Mesendoderm (in vitro differentiated cells): ENCODE measurements around the gene PRDM16.

ENCODE experiments used
- DNase-seq: peaks from one replicate; pipeline ENCODE4 v3.0.0; 2013
- H2AK5ac ChIP-seq: 2 replicates; pipeline ENCODE4 v1.6.1; 2013; ENCODE audit warnings: low read length, inconsistent platforms
- H2BK120ac ChIP-seq: 2 replicates; pipeline ENCODE4 v1.6.1; 2013; ENCODE audit warnings: low read depth, mild to moderate bottlenecking, low read length, moderate library complexity, mixed read lengths
- H2BK15ac ChIP-seq: replicated peaks from 2 replicates; pipeline ENCODE4 v1.6.1; 2013; ENCODE audit warnings: low read depth, mild to moderate bottlenecking, moderate library complexity
- H2BK5ac ChIP-seq: 2 replicates; pipeline ENCODE4 v1.6.1; 2013; ENCODE audit warnings: low read length, inconsistent platforms
- H3K18ac ChIP-seq: 2 replicates; pipeline ENCODE4 v1.6.1; 2013; ENCODE audit warnings: mild to moderate bottlenecking, low read length, mixed read lengths
- H3K23ac ChIP-seq: one replicate; pipeline ENCODE4 v1.6.1; 2013; ENCODE audit warnings: low read length
- H3K27ac ChIP-seq: 2 replicates; pipeline ENCODE4 v1.5.1; 2013; ENCODE audit warnings: low read depth, mild to moderate bottlenecking, inconsistent platforms, low read length, moderate library complexity
- H3K27me3 ChIP-seq: 2 replicates; pipeline ENCODE4 v1.6.1; 2013; ENCODE audit warnings: low read length, control low read depth, mild to moderate bottlenecking, inconsistent platforms; ENCODE audit not compliant: insufficient read depth, poor library complexity
- H3K36me3 ChIP-seq: 2 replicates; pipeline ENCODE4 v1.6.1; 2013; ENCODE audit warnings: low read length, inconsistent platforms; ENCODE audit not compliant: control insufficient read depth, insufficient read depth
- H3K4ac ChIP-seq: one replicate; pipeline ENCODE4 v1.6.1; 2013; ENCODE audit warnings: low read depth, mild to moderate bottlenecking, low read length, moderate library complexity
- H3K4me1 ChIP-seq: 2 replicates; pipeline ENCODE4 v1.6.1; 2013; ENCODE audit warnings: low read depth, low read length, inconsistent platforms; ENCODE audit not compliant: control insufficient read depth
- H3K4me2 ChIP-seq: 2 replicates; pipeline ENCODE4 v1.6.1; 2013; ENCODE audit warnings: low read length
- H3K4me3 ChIP-seq: 2 replicates; pipeline ENCODE4 v1.5.1; 2013; ENCODE audit warnings: mild to moderate bottlenecking, low read length
- H3K56ac ChIP-seq: one replicate; pipeline ENCODE4 v1.6.1; 2013; ENCODE audit warnings: low read length
- H3K79me1 ChIP-seq: 2 replicates; pipeline ENCODE4 v1.6.1; 2013; ENCODE audit warnings: low read length, inconsistent platforms
- H3K79me2 ChIP-seq: 2 replicates; pipeline ENCODE4 v1.6.1; 2013; ENCODE audit warnings: mild to moderate bottlenecking, low read length; ENCODE audit not compliant: control insufficient read depth, insufficient read depth
- H3K9ac ChIP-seq: 2 replicates; pipeline ENCODE4 v1.6.1; 2013; ENCODE audit warnings: low read length, inconsistent platforms
- H4K5ac ChIP-seq: one replicate; pipeline ENCODE4 v1.6.1; 2013; ENCODE audit warnings: low read length
- H4K8ac ChIP-seq: one replicate; pipeline ENCODE4 v1.6.1; 2013; ENCODE audit warnings: low read depth, mild to moderate bottlenecking, control low read depth, low read length, moderate library complexity
- WGBS: extraction: QIAGEN DNeasy Blood & Tissue Kit; methylation state at CpG from one replicate; pipeline ENCODE4 v1.1.7; 2013; ENCODE audit warnings: low lambda C conversion rate, missing lambda C conversion rate; ENCODE audit not compliant: insufficient coverage; ENCODE audit errors: extremely low coverage; 5-methylcytosine and 5-hydroxymethylcytosine counted together

Gene PRDM16

DNA sequence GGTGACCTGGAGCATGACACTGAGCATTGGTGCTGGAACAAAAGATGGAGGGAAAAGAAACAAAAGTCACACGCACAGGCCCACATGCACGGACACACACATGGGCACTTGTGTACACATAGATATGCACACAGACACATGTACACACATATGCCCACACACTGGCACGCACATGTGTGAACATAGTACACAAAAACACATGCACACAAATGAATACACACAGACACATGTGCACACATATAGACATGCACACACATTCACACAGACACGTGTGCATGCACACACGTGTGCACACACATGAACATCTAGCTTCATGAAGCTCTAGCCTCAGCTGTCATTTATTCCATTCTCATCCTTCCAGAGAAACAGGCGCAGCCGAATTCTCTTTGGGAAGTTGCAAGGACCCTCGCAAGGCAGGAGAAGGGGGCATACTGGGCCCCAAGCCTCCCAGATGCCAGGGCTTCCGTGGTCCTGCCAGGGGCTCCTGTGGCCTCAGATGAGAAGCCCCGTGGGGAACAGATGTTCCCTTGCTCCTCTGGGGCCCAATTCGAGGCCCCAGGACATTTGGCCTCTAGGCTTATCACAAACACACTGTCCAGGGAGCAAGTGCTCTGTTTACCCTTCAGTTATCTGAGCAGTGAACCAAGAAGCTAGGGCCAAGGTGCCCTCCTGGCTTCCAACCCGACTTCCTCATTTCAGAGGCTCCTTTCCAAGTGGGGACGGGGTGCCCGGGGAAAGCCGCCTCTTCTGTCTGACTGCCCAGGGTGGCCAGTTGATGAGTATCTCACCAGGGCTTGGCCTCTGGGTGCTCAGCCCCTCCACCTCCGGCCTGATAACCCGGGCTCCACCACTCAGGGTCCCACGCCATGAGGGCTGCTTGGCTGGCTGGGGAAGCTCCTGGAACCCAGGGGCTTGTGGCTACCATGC, 269.1 kb downstream of the PRDM16 start:
- H3K4ac ChIP-seq = no peak overlapping the region
- H3K27me3 ChIP-seq = no peaks in the 10 kb centered on the region
- no peaks in the 10 kb centered on the region for H3K4me1 ChIP-seq
- no peak overlapping the region for H3K23ac ChIP-seq
- H3K36me3 ChIP-seq = no peaks in the 10 kb centered on the region
- no peak for DNase-seq
- no CpG with 5 or more reads among the region's 18 CpGs for WGBS
- H3K4me2 ChIP-seq = no peak overlapping the region
- no peak overlapping the region for H3K18ac ChIP-seq
- no peak overlapping the region for H3K4me3 ChIP-seq
- no peak overlapping the region for H2BK120ac ChIP-seq
- H2BK5ac ChIP-seq = no peak overlapping the region
- no peaks in the 10 kb centered on the region for H3K79me2 ChIP-seq
- no peak overlapping the region for H3K9ac ChIP-seq
- H4K8ac ChIP-seq = no peak overlapping the region
- no peak overlapping the region for H3K27ac ChIP-seq
- no peak overlapping the region for H2BK15ac ChIP-seq
- no peak overlapping the region for H4K5ac ChIP-seq
- H3K56ac ChIP-seq = no peak overlapping the region
- H3K79me1 ChIP-seq = no peaks in the 10 kb centered on the region
- H2AK5ac ChIP-seq = no peak overlapping the region

DNA sequence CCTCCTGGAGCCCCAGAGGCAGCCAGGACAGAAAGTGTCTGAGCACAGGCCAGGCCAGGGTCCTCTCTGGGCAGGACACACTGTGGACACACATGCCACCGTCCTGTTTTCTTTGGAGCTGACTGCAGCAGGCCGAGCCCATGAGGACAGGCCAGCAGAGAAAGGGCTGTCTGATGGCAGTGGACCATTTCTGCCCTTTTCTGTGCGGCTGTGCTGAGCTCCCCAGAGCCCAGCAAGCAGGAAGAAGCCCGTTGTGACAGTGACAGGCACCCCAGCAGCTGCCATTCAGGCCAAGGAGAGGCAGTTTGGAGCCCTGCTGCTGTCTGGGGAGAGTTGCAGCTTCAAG, 269.7 kb downstream of the PRDM16 start:
- no peak overlapping the region for H3K27ac ChIP-seq
- no peaks in the 10 kb centered on the region for H3K79me2 ChIP-seq
- no peaks in the 10 kb centered on the region for H3K27me3 ChIP-seq
- H3K23ac ChIP-seq = no peak overlapping the region
- H3K4me3 ChIP-seq = no peak overlapping the region
- no peak overlapping the region for H3K4ac ChIP-seq
- no peak overlapping the region for H4K5ac ChIP-seq
- H2BK15ac ChIP-seq = no peak overlapping the region
- no peak overlapping the region for H2AK5ac ChIP-seq
- H2BK5ac ChIP-seq = no peak overlapping the region
- H3K56ac ChIP-seq = no peak overlapping the region
- no peaks in the 10 kb centered on the region for H3K36me3 ChIP-seq
- WGBS = no CpG with 5 or more reads among the region's 4 CpGs
- no peak for DNase-seq
- H2BK120ac ChIP-seq = no peak overlapping the region
- H3K79me1 ChIP-seq = no peaks in the 10 kb centered on the region
- no peak overlapping the region for H3K9ac ChIP-seq
- no peak overlapping the region for H3K18ac ChIP-seq
- H3K4me1 ChIP-seq = no peaks in the 10 kb centered on the region
- H4K8ac ChIP-seq = no peak overlapping the region
- H3K4me2 ChIP-seq = no peak overlapping the region

DNA sequence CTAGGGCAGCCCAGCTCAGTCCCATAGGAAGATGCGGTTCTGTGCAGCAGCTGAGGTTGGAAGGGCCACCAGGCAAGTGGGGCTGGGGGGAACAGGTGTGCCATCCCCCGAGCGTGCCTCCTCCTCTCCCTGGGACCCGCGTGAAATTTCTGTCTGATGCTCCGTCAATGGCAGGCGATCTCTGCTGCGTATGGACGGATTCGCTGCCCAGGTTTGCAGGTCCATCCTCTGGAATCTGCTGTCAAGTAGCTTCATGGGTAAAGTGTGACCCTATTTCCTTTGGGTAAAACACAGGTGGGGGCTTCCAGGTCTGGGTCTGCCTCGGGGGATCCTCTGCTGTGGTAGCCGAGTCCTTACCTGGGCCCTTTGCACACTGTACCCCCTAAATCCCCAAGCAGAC, 270.9 kb downstream of the PRDM16 start:
- Histone ChIP-seq H2BK5ac (no peak overlapping the region), H3K4me1 (no peaks in the 10 kb centered on the region), H4K5ac (no peak overlapping the region), H2AK5ac (no peak overlapping the region), H3K27ac (no peak overlapping the region), H3K56ac (no peak overlapping the region), H3K23ac (no peak overlapping the region), H3K27me3 (no peaks in the 10 kb centered on the region), H2BK120ac (no peak overlapping the region), H3K4me3 (no peak overlapping the region), H3K79me1 (no peaks in the 10 kb centered on the region), H3K36me3 (no peaks in the 10 kb centered on the region), H3K4me2 (no peak overlapping the region), H3K18ac (no peak overlapping the region), H3K4ac (no peak overlapping the region), H3K79me2 (no peaks in the 10 kb centered on the region), H4K8ac (no peak overlapping the region), H2BK15ac (no peak overlapping the region), H3K9ac (no peak overlapping the region)
- no peak for DNase-seq
- WGBS = no CpG with 5 or more reads among the region's 12 CpGs

DNA sequence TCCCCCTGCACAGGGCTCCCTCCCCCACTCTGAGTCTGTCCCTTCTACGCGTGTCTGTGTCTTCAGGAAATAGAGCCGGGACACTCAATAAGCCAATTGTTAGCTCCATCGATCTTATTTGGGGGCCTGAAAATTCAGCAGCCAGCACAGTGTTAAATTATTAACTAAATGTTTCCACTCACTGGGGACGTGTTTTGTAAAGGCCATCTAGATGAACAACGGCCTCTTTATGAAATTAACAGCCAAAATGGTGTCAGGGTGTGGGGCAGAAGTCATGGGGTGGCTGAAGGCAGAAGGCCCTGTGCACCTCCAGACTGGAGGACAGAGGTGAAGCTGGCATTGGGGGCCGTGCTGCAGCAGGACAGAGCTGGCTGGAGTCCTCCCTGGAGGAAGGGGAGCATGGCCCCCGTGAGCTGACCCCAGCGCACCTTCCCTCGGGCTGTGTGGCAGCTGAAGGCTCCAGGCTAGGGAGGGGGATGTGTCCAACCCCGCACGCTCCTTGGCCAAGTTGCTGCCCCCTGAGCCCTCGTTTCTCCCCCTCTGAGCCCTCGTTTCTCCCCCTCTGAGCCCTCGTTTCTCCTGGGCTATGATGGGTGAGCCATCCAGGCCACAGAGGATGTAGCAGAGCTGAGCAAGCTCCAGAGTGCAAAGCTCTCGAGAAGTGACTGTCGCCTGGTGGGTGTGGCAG, 271.7 kb downstream of the PRDM16 start:
- Histone ChIP-seq H3K18ac (no peak overlapping the region), H2BK15ac (no peak overlapping the region)

DNA sequence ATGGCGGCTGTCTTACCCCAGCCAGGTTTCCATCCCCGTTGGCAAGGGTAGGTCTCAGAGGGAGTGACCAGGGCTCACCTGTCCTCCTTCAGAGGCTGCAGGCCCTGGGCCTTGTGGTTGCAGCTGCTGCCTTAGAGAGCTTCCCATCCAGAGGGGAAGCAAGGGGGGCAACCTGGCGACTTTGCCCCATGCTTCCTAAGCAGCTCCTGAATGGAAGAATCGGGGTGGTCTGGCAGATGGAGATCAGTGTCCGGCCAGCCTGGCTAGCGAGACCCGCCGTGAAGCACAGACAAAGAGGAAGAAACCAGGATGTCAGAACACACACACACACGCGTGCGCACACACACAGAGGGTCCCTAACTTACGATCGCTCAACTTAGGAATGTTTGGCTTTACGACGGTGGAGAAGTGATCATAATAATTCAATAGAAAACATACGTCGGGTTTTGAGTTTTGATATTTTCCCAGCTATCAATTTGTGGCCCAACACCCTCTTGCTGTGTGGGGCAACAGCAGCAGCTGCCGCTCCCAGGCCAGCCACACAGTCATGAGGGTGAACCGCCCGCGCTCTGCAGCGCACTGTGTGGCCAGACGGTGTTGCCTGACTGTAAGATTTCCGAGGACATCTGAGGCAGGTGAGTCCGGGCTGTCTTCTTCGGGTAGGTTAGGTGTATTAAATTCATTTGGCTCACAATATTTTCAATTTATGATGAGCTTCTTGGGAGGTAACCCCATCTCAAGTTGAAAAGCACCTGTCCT, 272.4 kb downstream of the PRDM16 start:
- H2AK5ac ChIP-seq = no peak overlapping the region
- WGBS = no CpG with 5 or more reads among the region's 26 CpGs
- H3K36me3 ChIP-seq = no peaks in the 10 kb centered on the region
- H3K79me1 ChIP-seq = no peaks in the 10 kb centered on the region
- H3K56ac ChIP-seq = no peak overlapping the region
- no peak overlapping the region for H4K5ac ChIP-seq
- H3K4me3 ChIP-seq = no peak overlapping the region
- H3K23ac ChIP-seq = no peak overlapping the region
- no peak overlapping the region for H2BK15ac ChIP-seq
- no peaks in the 10 kb centered on the region for H3K79me2 ChIP-seq
- H3K27ac ChIP-seq = no peak overlapping the region
- no peak overlapping the region for H4K8ac ChIP-seq
- H3K18ac ChIP-seq = no peak overlapping the region
- H3K4me1 ChIP-seq = no peaks in the 10 kb centered on the region
- no peak overlapping the region for H3K9ac ChIP-seq
- H2BK120ac ChIP-seq = no peak overlapping the region
- H3K4ac ChIP-seq = no peak overlapping the region
- no peak for DNase-seq
- H3K27me3 ChIP-seq = no peaks in the 10 kb centered on the region
- H2BK5ac ChIP-seq = no peak overlapping the region
- no peak overlapping the region for H3K4me2 ChIP-seq

More for the DNA sequence above, 271.7 kb downstream of the PRDM16 start:
- H3K79me2 ChIP-seq = no peaks in the 10 kb centered on the region
- WGBS = no CpG with 5 or more reads among the region's 17 CpGs
- H3K4me2 ChIP-seq = no peak overlapping the region
- no peak overlapping the region for H4K8ac ChIP-seq
- no peak overlapping the region for H3K23ac ChIP-seq
- H3K27ac ChIP-seq = no peak overlapping the region
- H3K9ac ChIP-seq = no peak overlapping the region
- H3K4me3 ChIP-seq = no peak overlapping the region
- H3K4me1 ChIP-seq = no peaks in the 10 kb centered on the region
- DNase-seq = no peak
- H4K5ac ChIP-seq = no peak overlapping the region
- H3K27me3 ChIP-seq = no peaks in the 10 kb centered on the region
- H3K4ac ChIP-seq = no peak overlapping the region
- no peak overlapping the region for H3K56ac ChIP-seq
- H3K36me3 ChIP-seq = no peaks in the 10 kb centered on the region
- no peaks in the 10 kb centered on the region for H3K79me1 ChIP-seq
- no peak overlapping the region for H2AK5ac ChIP-seq
- H2BK120ac ChIP-seq = no peak overlapping the region
- H2BK5ac ChIP-seq = no peak overlapping the region
